MM.1S (cell line): ENCODE data around the gene PTPRN2.

Source experiments
- DNase-seq: peaks from one replicate; pipeline ENCODE4 v3.0.0-alpha.2; 2015
- H2AFZ ChIP-seq: fragments of 300-600 bp; sonication (generic); 2 replicates; pipeline ENCODE4 v1.6.0; 2016; ENCODE audit warnings: antibody characterized with exemption, low read length
- H3F3A ChIP-seq: fragments of 300-600 bp; sonication (generic); 2 replicates; pipeline ENCODE4 v1.6.1; 2016; ENCODE audit warnings: mild to moderate bottlenecking, antibody characterized with exemption, low read length, moderate library complexity, mixed read lengths; ENCODE audit not compliant: insufficient read depth
- H3K27ac ChIP-seq: fragments of 300-600 bp; sonication (generic); 2 replicates; pipeline ENCODE4 v1.5.1; 2016; ENCODE audit warnings: mild to moderate bottlenecking, low read length
- H3K27me3 ChIP-seq: fragments of 300-600 bp; sonication (generic); replicated peaks from 2 replicates; pipeline ENCODE4 v1.6.0; 2016; ENCODE audit warnings: low read length; ENCODE audit not compliant: insufficient read depth
- H3K36me3 ChIP-seq: fragments of 300-600 bp; sonication (generic); replicated peaks from 2 replicates; pipeline ENCODE4 v1.6.1; 2016; ENCODE audit warnings: mild to moderate bottlenecking, low read length, mixed read lengths; ENCODE audit not compliant: insufficient read depth
- H3K4me1 ChIP-seq: fragments of 300-600 bp; sonication (generic); 2 replicates; pipeline ENCODE4 v1.6.1; 2016; ENCODE audit warnings: low read length, mixed read lengths
- H3K4me2 ChIP-seq: fragments of 300-600 bp; sonication (generic); 2 replicates; pipeline ENCODE4 v1.6.0; 2016; ENCODE audit warnings: low read depth, low read length
- H3K4me3 ChIP-seq: fragments of 300-600 bp; sonication (generic); 2 replicates; pipeline ENCODE4 v1.5.1; 2016; ENCODE audit warnings: low read length, mixed read lengths
- H3K79me2 ChIP-seq: fragments of 300-600 bp; sonication (generic); 2 replicates; pipeline ENCODE4 v1.6.1; 2016; ENCODE audit warnings: mixed run types, low read length, mixed read lengths
- H3K9ac ChIP-seq: fragments of 300-600 bp; sonication (generic); 2 replicates; pipeline ENCODE4 v1.6.1; 2016; ENCODE audit warnings: low read length, mixed read lengths
- H3K9me2 ChIP-seq: fragments of 300-600 bp; sonication (generic); replicated peaks from 2 replicates; pipeline ENCODE4 v1.6.1; 2016; ENCODE audit warnings: mild to moderate bottlenecking, low read length, mixed read lengths; ENCODE audit not compliant: insufficient read depth
- H3K9me3 ChIP-seq: fragments of 300-600 bp; sonication (generic); replicated peaks from 2 replicates; pipeline ENCODE4 v1.6.1; 2016; ENCODE audit warnings: mild to moderate bottlenecking, low read length, mixed read lengths; ENCODE audit not compliant: insufficient read depth
- H4K20me1 ChIP-seq: fragments of 300-600 bp; sonication (generic); 2 replicates; pipeline ENCODE4 v1.6.1; 2016; ENCODE audit warnings: mild to moderate bottlenecking, low read length, moderate library complexity, mixed read lengths; ENCODE audit not compliant: insufficient read depth
- CTCF ChIP-seq: fragments of 300-600 bp; sonication (generic); IDR thresholded peaks from 2 replicates; pipeline ENCODE4 v1.5.1; 2016; ENCODE audit warnings: antibody characterized with exemption, low read length, mixed read lengths
- EZH2 ChIP-seq: fragments of 300-600 bp; sonication (generic); optimal IDR thresholded peaks from 2 replicates; pipeline ENCODE3; 2017; ENCODE audit warnings: low read depth, mild to moderate bottlenecking, antibody characterized with exemption, low read length, mixed read lengths
- EZH2phosphoT487 ChIP-seq: fragments of 300-600 bp; sonication (generic); IDR thresholded peaks from 2 replicates; pipeline ENCODE4 v1.6.1; 2018; ENCODE audit warnings: antibody characterized with exemption, low read length

PTPRN2 gene

GRCh38 chr7:158032561-158033115 lies 555.0 kb downstream of the PTPRN2 start:
- Histone ChIP-seq H3K27ac (no peak overlapping the region), H3K9me3 (no peaks in the 10 kb centered on the region), H3F3A (no peaks in the 10 kb centered on the region), H3K9ac (no peak overlapping the region), H3K4me1 (no peaks in the 10 kb centered on the region), H2AFZ (no peak overlapping the region), H4K20me1 (no peaks in the 10 kb centered on the region), H3K79me2 (no peaks in the 10 kb centered on the region), H3K4me2 (no peak overlapping the region), H3K9me2 (no peaks in the 10 kb centered on the region), H3K36me3 (no peaks in the 10 kb centered on the region), H3K4me3 (no peak overlapping the region), H3K27me3 (no peaks in the 10 kb centered on the region)
- DNase-seq = no peak
- no peak for TF ChIP-seq CTCF
- TF ChIP-seq EZH2 = no peak
- TF ChIP-seq EZH2phosphoT487 = no peak

GRCh38 chr7:158031867-158032308 lies 555.7 kb downstream of the PTPRN2 start:
- Histone ChIP-seq H3K9me2 (no peaks in the 10 kb centered on the region), H3F3A (no peaks in the 10 kb centered on the region), H3K27me3 (no peaks in the 10 kb centered on the region), H3K36me3 (no peaks in the 10 kb centered on the region), H2AFZ (no peak overlapping the region), H3K9me3 (no peaks in the 10 kb centered on the region), H4K20me1 (no peaks in the 10 kb centered on the region), H3K4me3 (no peak overlapping the region), H3K4me2 (no peak overlapping the region), H3K9ac (no peak overlapping the region), H3K27ac (no peak overlapping the region), H3K4me1 (no peaks in the 10 kb centered on the region), H3K79me2 (no peaks in the 10 kb centered on the region)
- DNase-seq = no peak
- TF ChIP-seq EZH2phosphoT487 = no peak
- no peak for TF ChIP-seq CTCF
- TF ChIP-seq EZH2 = no peak

GRCh38 chr7:158030566-158030965 lies 557.1 kb downstream of the PTPRN2 start:
- Histone ChIP-seq H3K79me2 (no peaks in the 10 kb centered on the region), H3K4me1 (peaks cover under 1% of the 10 kb centered on the region; the same call in 1 of the 2 replicates), H3K4me3 (no peak overlapping the region), H4K20me1 (no peaks in the 10 kb centered on the region), H3K27me3 (no peaks in the 10 kb centered on the region), H3K27ac (no peak overlapping the region), H3K9me2 (no peaks in the 10 kb centered on the region), H3K9ac (no peak overlapping the region), H3K9me3 (no peaks in the 10 kb centered on the region), H2AFZ (no peak overlapping the region), H3K4me2 (no peak overlapping the region), H3F3A (no peaks in the 10 kb centered on the region), H3K36me3 (no peaks in the 10 kb centered on the region)
- DNase-seq = no peak
- TF ChIP-seq EZH2 = no peak

- no peak overlapping the region for H3K27ac ChIP-seq
- no peaks in the 10 kb centered on the region for H3K9me3 ChIP-seq
- H2AFZ ChIP-seq = no peak overlapping the region
- peaks cover 5% of the 10 kb centered on the region for H3K4me1 ChIP-seq
- no peaks in the 10 kb centered on the region for H3K79me2 ChIP-seq
- DNase-seq = no peak
- 0 out of 2 replicates have a peak, but pooled peaks cover 2% of the 10 kb centered on the region for H3F3A ChIP-seq
- H3K27me3 ChIP-seq = no peaks in the 10 kb centered on the region
- no peak overlapping the region for H3K9ac ChIP-seq
- TF ChIP-seq CTCF (no peak), EZH2phosphoT487 (no peak), EZH2 (no peak)
- H3K4me3 ChIP-seq = no peak overlapping the region
- H3K9me2 ChIP-seq = no peaks in the 10 kb centered on the region
- no peak overlapping the region for H3K4me2 ChIP-seq
- no peaks in the 10 kb centered on the region for H3K36me3 ChIP-seq
- no peaks in the 10 kb centered on the region for H4K20me1 ChIP-seq
Observed at GRCh38 chr7:158030071-158030470, 557.6 kb downstream of the PTPRN2 start.
